ENCODE measurements around the gene RPL21.

Gene RPL21

DNA sequence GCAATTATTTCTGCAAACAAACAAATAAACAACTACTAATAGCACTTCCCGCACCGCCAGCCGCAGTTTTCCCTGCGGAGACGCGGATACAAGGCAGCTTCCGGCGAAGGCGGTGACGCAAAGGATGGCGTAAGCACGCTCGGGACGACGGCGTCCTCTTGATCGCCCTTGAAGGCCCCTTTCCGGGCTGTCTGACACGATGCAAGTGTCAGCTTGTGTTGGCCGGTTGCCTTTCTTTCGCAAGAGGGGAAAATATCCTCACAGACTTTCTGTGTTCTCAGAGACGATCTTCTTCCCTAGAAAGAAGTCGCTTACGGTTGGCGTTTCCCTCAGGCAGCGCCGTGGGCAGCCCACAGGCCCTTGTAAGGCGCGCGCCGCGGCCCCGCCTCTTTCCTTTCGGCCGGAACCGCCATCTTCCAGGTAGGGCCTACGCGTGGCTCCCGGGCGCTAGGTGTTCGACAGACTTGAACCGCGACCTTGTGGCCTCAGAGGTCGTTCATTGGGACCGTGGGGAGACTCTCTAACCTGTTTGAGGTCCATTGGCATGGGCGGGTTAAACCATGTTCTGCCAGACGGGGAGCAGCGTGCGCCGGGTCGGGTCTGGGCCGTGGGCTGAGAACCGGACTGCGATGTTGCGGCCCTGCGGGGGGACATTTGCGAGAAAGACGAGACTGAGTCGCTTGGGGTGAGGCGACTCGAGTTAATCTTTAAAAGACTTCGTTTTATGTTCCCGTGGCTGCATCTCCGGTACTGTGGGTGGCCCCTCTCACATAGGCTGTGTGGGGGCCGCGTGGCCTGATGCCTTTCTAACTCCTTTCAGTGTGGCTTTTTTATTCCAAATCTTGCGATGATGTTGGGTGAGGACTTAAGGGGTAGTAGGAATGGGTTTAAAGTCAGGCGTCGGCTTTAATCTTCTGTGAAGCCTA is at the start of gene RPL21:
TSS of gene RPL21 (plus strand) at position 393 of the 926 bp plus-strand sequence. CDS start 2,219 bp downstream, outside the sequence.
- H3K4me3 ChIP-seq, result peak within 1 kb of the TSS; percentile 95
- TF ChIP-seq CTCF (IDR thresholded peaks at IDR 0.05), result no peak
- H3K27ac ChIP-seq, result peak within 1 kb of the TSS; percentile 95 to 96
- peak; percentile 97 for DNase-seq (ENCODE audit: low spot score)

DNA sequence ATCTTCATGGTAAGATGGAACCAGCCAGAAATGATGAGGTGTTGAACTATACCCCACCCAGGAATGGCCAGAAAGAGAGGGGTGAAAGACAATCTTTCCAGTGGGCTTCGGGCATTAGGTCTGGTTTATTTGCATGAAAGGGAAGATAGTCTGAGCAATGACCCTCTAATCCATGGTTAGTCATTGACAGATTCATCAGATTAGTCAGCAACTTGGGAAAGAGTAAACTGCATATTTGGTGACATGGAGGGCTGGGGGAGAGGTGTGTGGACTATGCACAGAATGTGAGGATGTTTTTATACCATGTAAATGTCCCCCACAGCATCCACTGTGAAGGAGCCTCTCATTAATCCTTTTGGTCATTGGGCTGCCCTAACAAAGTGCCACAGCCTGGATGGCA is 49.7 kb upstream of the RPL21 start:
- DNase-seq (ENCODE audit: low spot score), result no peak
- TF ChIP-seq CTCF (IDR thresholded peaks at IDR 0.05), result no peak
- H3K27ac ChIP-seq, result no peak overlapping the region
- H3K4me3 ChIP-seq, result no peak overlapping the region

DNA sequence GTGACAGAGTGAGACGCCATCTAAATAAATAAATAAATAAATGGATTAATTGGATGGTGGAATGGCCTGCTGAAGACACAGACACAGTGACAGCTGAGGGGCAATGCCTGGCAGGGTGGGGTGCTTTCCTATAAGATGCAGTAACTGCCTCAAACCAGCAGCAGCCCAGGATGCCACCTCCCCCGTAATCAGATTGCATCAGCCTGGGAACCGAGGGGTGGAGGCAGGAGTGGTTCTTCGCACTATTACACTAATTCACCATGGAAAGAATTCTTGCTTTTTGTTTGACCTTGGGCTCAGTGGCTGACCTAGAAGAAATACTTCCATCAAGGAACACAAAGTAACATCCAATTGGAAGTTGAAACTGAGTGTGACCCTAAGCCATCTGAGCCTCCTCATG is 48.2 kb upstream of the RPL21 start:
- no peak for DNase-seq (ENCODE audit: low spot score)
- Histone ChIP-seq H3K27ac (no peak overlapping the region), H3K4me3 (no peak overlapping the region)
- no peak for TF ChIP-seq CTCF (IDR thresholded peaks at IDR 0.05)

DNA sequence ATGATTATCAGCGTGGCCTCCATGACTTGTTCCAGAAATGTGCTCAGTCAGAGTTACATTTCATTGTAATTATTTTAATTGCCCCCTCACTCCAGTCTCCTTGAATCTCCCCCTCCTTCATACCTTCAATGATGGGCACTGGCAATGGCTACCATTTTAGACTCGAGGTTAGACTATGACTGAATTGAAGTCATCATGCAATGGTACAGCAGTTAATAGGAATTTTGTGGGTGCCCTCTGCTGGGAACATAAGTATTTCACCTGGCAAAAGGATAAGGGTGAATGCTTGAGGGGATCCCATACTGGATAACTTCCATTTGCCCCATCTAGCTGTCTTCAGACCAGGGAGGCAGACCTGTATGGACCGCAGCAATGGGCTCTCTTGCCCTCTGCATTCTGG is 47.5 kb upstream of the RPL21 start:
- no peak for DNase-seq (ENCODE audit: low spot score)
- no peak for TF ChIP-seq CTCF (IDR thresholded peaks at IDR 0.05)
- Histone ChIP-seq H3K27ac (no peak overlapping the region), H3K4me3 (no peak overlapping the region)

GRCh38 chr13:27208514-27208913 is 42.8 kb upstream of the RPL21 start:
- TF ChIP-seq CTCF (IDR thresholded peaks at IDR 0.05), result no peak
- no peak for DNase-seq (ENCODE audit: low spot score)
- H3K4me3 ChIP-seq, result no peak overlapping the region
- H3K27ac ChIP-seq, result no peak overlapping the region

- no peak for TF ChIP-seq CTCF (IDR thresholded peaks at IDR 0.05)
- H3K4me3 ChIP-seq, result no peak overlapping the region
- DNase-seq (ENCODE audit: low spot score), result no peak
- H3K27ac ChIP-seq, result no peak overlapping the region
These were observed 40.1 kb upstream of the RPL21 start for GRCh38 chr13:27211271-27211670.

Measured in coronary artery (tissue), 2 donors.